Vagina (tissue), 2 donors: Measurements from ENCODE around the gene KDM3B.

Source experiments
- CTCF ChIP-seq, 3 experiments: fragments of 450-650 bp in 2 of 3; fragments of 200-600 bp in 1 of 3; sonication (generic) in 1 of 3; IDR thresholded peaks; one replicate each; pipeline ENCODE4 v1.5.1; 2017 to 2019; ENCODE audit warnings: antibody characterized with exemption in 3 of 3, mild to moderate bottlenecking in 2 of 3, moderate library complexity in 2 of 3
- POLR2A ChIP-seq, 2 donors: fragments of 450-650 bp; IDR thresholded peaks; one replicate each; pipeline ENCODE4 v1.6.1; 2017; ENCODE audit warnings: antibody characterized with exemption in 2 of 2, mild to moderate bottlenecking in 2 of 2, moderate library complexity in 2 of 2

GRCh38 chr5:138351517-138351916 is 968 bp upstream of the KDM3B start:
- no peak for TF ChIP-seq POLR2A (IDR thresholded peaks at IDR 0.05)
- no peak for TF ChIP-seq CTCF (IDR thresholded peaks at IDR 0.05)
